Measurements from ENCODE around the gene ERC2.

Gene ERC2

DNA sequence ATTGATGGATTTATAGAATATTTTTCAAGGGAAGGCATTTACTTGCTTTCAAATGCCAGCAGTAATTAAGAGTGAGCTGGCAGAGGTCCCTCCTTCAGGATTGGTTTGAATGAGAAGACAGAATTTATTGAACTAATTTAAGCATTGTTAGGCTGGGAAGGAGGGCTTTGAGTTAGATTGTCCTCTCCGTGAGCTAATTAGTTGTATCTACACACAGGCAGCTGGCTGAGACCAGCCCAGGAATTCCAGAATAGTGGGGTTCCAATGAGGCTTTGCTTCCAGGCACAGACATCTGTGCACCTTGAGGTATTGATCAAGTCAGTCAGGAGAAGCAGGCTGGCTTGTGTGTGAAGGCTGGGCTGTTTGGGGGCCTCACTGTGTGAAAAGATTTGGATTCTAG, 857.1 kb downstream of the ERC2 start:
- H3K4me3 ChIP-seq (ENCODE audit: control insufficient read depth, low read depth, low read length) = no peak overlapping the region
- DNase-seq (ENCODE audit: low read depth) = no peak
- TF ChIP-seq, protein P1, sequence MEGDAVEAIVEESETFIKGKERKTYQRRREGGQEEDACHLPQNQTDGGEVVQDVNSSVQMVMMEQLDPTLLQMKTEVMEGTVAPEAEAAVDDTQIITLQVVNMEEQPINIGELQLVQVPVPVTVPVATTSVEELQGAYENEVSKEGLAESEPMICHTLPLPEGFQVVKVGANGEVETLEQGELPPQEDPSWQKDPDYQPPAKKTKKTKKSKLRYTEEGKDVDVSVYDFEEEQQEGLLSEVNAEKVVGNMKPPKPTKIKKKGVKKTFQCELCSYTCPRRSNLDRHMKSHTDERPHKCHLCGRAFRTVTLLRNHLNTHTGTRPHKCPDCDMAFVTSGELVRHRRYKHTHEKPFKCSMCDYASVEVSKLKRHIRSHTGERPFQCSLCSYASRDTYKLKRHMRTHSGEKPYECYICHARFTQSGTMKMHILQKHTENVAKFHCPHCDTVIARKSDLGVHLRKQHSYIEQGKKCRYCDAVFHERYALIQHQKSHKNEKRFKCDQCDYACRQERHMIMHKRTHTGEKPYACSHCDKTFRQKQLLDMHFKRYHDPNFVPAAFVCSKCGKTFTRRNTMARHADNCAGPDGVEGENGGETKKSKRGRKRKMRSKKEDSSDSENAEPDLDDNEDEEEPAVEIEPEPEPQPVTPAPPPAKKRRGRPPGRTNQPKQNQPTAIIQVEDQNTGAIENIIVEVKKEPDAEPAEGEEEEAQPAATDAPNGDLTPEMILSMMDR (IDR thresholded peaks at IDR 0.05; ENCODE audit: control insufficient read depth, insufficient read depth, low read depth, low read length, missing control alignments) = no peak

DNA sequence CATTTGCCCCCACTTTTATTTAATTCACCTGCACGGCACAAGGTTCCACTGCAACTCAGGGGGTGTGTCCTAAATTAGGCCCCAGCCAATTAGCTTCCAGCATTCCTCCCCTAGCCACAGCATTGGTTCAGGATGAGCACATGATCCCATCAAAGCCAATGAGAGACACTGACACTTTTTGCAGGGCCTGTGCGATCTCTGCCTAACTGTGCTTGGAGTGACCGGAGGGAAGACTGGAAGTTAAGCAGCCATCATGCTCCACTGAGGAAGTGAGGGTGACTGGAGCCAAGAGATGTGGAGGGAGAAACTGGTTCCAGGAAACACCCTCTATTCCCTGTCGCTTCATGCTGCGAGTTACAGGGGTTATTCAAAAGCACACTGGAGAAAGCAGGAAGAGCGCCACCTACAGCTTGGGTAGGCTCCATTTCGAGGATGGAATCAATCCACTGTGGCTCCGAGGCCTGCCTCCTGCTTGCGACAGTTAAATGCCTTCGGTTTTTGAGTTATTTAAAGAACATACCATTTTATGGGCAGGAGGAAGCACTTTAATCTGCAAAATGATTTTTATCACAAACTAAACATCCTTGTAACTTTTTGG, 858.9 kb downstream of the ERC2 start:
- H3K4me3 ChIP-seq (ENCODE audit: control insufficient read depth, low read depth, low read length) = no peak overlapping the region
- no peak for DNase-seq (ENCODE audit: low read depth)

DNA sequence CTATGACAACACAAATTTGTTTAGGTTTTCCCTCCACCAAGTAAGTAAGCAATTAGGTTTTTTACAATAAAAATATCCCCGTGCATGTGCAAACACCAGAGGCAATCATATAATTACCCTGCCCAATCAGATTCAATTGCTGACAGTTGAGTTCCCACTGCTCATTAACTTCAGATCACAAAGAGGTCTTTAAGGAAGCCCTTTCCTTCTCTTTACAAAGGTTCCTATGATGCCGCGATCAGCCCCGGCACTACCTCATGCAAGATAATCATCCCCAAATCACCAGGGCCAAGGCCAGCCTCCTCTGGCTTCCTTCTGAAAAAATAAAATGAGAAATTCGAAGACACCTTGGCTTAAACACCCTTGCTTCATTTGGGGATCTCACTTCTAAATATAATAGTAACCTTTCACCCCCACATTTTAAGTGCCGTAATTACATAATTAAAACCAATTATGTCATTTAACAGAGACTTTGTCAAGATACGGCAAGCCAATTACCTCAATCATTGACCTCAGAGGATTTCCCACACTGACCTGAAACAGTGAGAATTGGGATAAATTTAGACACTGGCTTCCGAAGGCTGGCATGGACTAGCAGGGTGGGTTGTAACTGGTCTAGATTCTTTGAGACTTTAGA, 859.8 kb downstream of the ERC2 start:
- DNase-seq (ENCODE audit: low read depth) = no peak
- no peak overlapping the region for H3K4me3 ChIP-seq (ENCODE audit: control insufficient read depth, low read depth, low read length)
- TF ChIP-seq, protein P1 (IDR thresholded peaks at IDR 0.05; ENCODE audit: control insufficient read depth, insufficient read depth, low read depth, low read length, missing control alignments) = no peak

More for the DNA sequence above, 858.9 kb downstream of the ERC2 start:
- TF ChIP-seq, protein P1 (IDR thresholded peaks at IDR 0.05; ENCODE audit: control insufficient read depth, insufficient read depth, low read depth, low read length, missing control alignments) = no peak

DNA sequence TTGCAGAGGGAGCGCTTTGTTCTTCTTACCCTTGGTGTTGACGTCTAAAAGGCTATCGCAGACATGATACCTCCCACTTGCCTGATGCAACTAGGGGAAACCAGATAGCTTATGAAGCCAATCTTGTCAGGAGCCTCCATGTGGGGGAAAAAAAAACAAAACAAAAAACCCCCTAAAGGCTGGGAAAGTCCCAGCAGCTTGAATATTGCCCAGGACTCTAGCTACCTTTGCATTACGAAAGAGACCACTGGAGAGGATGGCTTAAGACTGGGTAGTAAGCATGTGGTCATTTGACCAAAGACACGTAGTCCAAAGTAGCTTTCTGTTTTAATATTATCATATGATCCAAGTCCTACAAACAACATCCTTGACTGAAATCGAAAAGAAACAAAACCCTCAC, 860.4 kb downstream of the ERC2 start:
- TF ChIP-seq, protein P1 (IDR thresholded peaks at IDR 0.05; ENCODE audit: control insufficient read depth, insufficient read depth, low read depth, low read length, missing control alignments) = no peak
- no peak for DNase-seq (ENCODE audit: low read depth)
- H3K4me3 ChIP-seq (ENCODE audit: control insufficient read depth, low read depth, low read length) = no peak overlapping the region

DNA sequence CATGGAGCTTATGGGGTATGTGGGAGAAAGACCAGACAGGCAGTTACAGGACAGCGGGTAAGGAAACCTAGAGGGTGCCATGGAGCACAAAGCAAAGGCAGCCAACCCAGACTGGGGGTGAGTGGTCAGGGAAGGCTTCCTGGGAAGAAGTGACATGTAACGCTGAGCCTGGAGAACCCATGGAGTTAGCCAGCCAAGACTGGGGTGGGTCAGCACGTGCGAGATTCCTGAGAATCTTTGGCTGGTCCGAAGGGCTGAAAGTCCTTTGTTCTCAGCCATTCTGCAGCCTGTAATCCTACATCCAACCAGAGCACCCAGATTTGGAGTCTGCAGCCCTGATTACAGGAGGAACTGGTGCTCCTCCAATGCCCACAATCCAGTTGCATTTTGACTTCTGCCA, 861.1 kb downstream of the ERC2 start:
- no peak overlapping the region for H3K4me3 ChIP-seq (ENCODE audit: control insufficient read depth, low read depth, low read length)
- DNase-seq (ENCODE audit: low read depth) = no peak
- TF ChIP-seq, protein P1 (IDR thresholded peaks at IDR 0.05; ENCODE audit: control insufficient read depth, insufficient read depth, low read depth, low read length, missing control alignments) = no peak

DNA sequence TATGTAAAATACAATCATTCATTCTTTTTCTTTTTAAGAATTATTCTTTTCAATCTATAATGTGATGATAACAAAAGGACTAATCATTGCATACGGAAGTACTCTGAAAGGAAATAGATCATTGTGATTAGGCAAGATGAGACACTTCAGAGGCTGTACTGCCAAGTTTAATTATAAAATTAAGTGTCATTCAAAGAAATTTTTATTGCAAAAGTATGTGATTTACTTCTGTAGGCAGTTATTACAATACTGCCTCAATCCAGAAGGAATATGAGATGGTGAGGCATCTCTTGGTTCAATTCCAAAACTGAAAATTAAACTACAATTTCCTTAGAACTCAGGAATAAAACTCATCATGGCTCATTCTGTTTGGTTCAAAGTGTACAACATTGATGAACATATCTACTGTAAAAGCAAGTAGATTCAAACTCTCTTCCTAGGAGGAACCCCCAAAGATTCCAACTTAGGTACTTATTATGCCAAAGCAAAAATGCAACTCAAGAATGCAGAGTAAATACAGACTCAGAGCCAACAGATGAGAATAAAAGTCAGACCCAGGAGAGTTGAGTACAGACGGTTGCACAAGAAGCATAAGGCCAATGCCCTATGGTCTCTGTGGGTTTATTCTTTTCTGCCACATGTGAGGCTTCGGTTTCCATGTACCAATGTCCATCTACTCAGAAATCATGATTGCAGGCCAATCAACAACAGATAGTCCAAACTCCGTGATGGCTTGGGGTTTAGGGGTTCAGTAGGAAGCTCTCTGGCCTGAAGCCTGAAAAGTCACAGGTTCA, 862.6 kb downstream of the ERC2 start:
- TF ChIP-seq, protein P1 (IDR thresholded peaks at IDR 0.05; ENCODE audit: control insufficient read depth, insufficient read depth, low read depth, low read length, missing control alignments) = no peak
- DNase-seq (ENCODE audit: low read depth) = no peak
- H3K4me3 ChIP-seq (ENCODE audit: control insufficient read depth, low read depth, low read length) = no peak overlapping the region

Measured in AG09309 (cell line).